ENCODE measurements around the gene ZC3HAV1L.
"Not testable (repeated sequence)": the region's sequence is repeated elsewhere in the genome, so short reads cannot be mapped to it uniquely, and the experiment has no call there.

ZC3HAV1L gene

GRCh38 chr7:139035586-139036353 is at the start of gene ZC3HAV1L:
ZC3HAV1L (minus strand) TSS chr7:139036042; CDS start chr7:139036017, 25 bp downstream.
- peak; percentile 84 for DNase-seq

- no peak for DNase-seq
Measured at GRCh38 chr7:139084709-139085108, 48.9 kb upstream of the ZC3HAV1L start.

GRCh38 chr7:139081584-139081983 is 45.7 kb upstream of the ZC3HAV1L start:
- no peak for DNase-seq

GRCh38 chr7:139080905-139081304 is 45.1 kb upstream of the ZC3HAV1L start:
- DNase-seq: no peak

GRCh38 chr7:139079861-139080260 is 44.0 kb upstream of the ZC3HAV1L start:
- no peak for DNase-seq

- DNase-seq: no peak
Measured at GRCh38 chr7:139078911-139079310, 43.1 kb upstream of the ZC3HAV1L start.

- no peak for DNase-seq
Measured at GRCh38 chr7:139078399-139078798, 42.6 kb upstream of the ZC3HAV1L start.

GRCh38 chr7:139077706-139078105 is 41.9 kb upstream of the ZC3HAV1L start:
- DNase-seq: not testable (repeated sequence)

GRCh38 chr7:139075871-139076686 is 40.2 kb upstream of the ZC3HAV1L start:
- no peak for DNase-seq

GRCh38 chr7:139075031-139075652 is 39.3 kb upstream of the ZC3HAV1L start:
- peak; percentile 68 for DNase-seq

- DNase-seq: no peak
Measured at GRCh38 chr7:139072796-139073195, 37.0 kb upstream of the ZC3HAV1L start.

GRCh38 chr7:139071680-139072079 is 35.8 kb upstream of the ZC3HAV1L start:
- DNase-seq: no peak

GRCh38 chr7:139068544-139069399 is 32.9 kb upstream of the ZC3HAV1L start:
- DNase-seq: no peak

- DNase-seq: no peak
Measured at GRCh38 chr7:139066315-139066714, 30.5 kb upstream of the ZC3HAV1L start.

GRCh38 chr7:139065323-139065722 is 29.5 kb upstream of the ZC3HAV1L start:
- DNase-seq: no peak

GRCh38 chr7:139061416-139061815 is 25.6 kb upstream of the ZC3HAV1L start:
- DNase-seq: no peak

GRCh38 chr7:139060695-139061237 is 24.9 kb upstream of the ZC3HAV1L start:
- no peak for DNase-seq

GRCh38 chr7:139059905-139060304 is 24.1 kb upstream of the ZC3HAV1L start:
- no peak for DNase-seq

GRCh38 chr7:139058943-139059342 is 23.1 kb upstream of the ZC3HAV1L start:
- no peak for DNase-seq

- no peak for DNase-seq
Measured at GRCh38 chr7:139055674-139056073, 19.8 kb upstream of the ZC3HAV1L start.

- DNase-seq: not testable (repeated sequence)
Measured at GRCh38 chr7:139054656-139055055, 18.8 kb upstream of the ZC3HAV1L start.

GRCh38 chr7:139054101-139054500 is 18.3 kb upstream of the ZC3HAV1L start:
- DNase-seq: no peak

Measured in stimulated activated CD4-positive, alpha-beta T cell treated with anti-CD3 and anti-CD28 coated beads, Interleukin-15, amount 100 ng/mL, for 24 hours (primary cell).